ENCODE data around the gene LEAP2. TPM values are rescaled to one million over a fixed set of nuclear protein-coding genes. Genes with fewer than 3 reads are reported as not detected.
A peak's percentile ranks its signal among the peaks of the same experiment; 100 is the strongest.

The LEAP2 gene
- total RNA-seq (0.26 and 0.33 TPM in 2 replicates), polyA plus RNA-seq (0.30 and 0.50 TPM in 2 replicates), polyA minus RNA-seq (ENCODE audit: low replicate concordance) (not detected in 2 replicates)
- 0.24 and 0.29 TPM in 2 replicates for polyA plus RNA-seq (2012)

- H3K27ac ChIP-seq (ENCODE audit: insufficient read depth, low read length): no peak within 1 kb of the TSS
- no peaks in the 10 kb centered on the region for H3K79me2 ChIP-seq (ENCODE audit: control insufficient read depth, insufficient read depth, low read length)
- H3K27me3 ChIP-seq (ENCODE audit: control insufficient read depth, insufficient read depth, low read length): no peaks in the 10 kb centered on the region
- no peaks in the 10 kb centered on the region for H4K20me1 ChIP-seq (ENCODE audit: control insufficient read depth, extremely low read depth, insufficient read depth, low read length)
- H3K36me3 ChIP-seq (ENCODE audit: control insufficient read depth, insufficient read depth, low read length): peaks cover 10% of the 10 kb centered on the region
- no peak for TF ChIP-seq EZH2 (IDR thresholded peaks at IDR 0.05; ENCODE audit: low read length, missing control alignments)
- no peak for TF ChIP-seq CTCF (conservative IDR thresholded peaks at IDR 0.05 in 1 of 2, IDR thresholded peaks at IDR 0.05 in 1 of 2; ENCODE audit: low read depth in 1 of 2, low read length in 2 of 2)
- no peak within 1 kb of the TSS for H3K4me2 ChIP-seq (ENCODE audit: extremely low read depth, insufficient read depth, low read length)
- H3K4me3 ChIP-seq (replicated peaks in 1 of 4; ENCODE audit: control extremely low read depth in 1 of 4, insufficient read depth in 1 of 4, low read depth in 3 of 4, low read length in 4 of 4): no peak within 1 kb of the TSS
- peaks cover 5% of the 10 kb centered on the region for H3K4me1 ChIP-seq (ENCODE audit: control insufficient read depth, extremely low read depth, insufficient read depth, low read length)
- H3K9me3 ChIP-seq (ENCODE audit: control insufficient read depth, insufficient read depth, low read depth, low read length): no peaks in the 10 kb centered on the region
- H3K9ac ChIP-seq (ENCODE audit: insufficient read depth, low read length): no peak within 1 kb of the TSS
- H2AFZ ChIP-seq (ENCODE audit: low read length): no peak within 1 kb of the TSS
- DNase-seq (ENCODE audit: low read depth in 2 of 2): peak in 1 of 2 donors; percentile 45
Measured at GRCh38 chr5:132873119-132873929, at the start of gene LEAP2. Gene LEAP2 (plus strand): TSS chr5:132873668. CDS start chr5:132873695, 27 bp downstream.

GRCh38 chr5:132824426-132824825, 49.0 kb upstream of the LEAP2 start:
- Histone ChIP-seq H3K27ac (ENCODE audit: insufficient read depth, low read length) (no peak overlapping the region), H3K27me3 (ENCODE audit: control insufficient read depth, insufficient read depth, low read length) (no peaks in the 10 kb centered on the region), H3K36me3 (ENCODE audit: control insufficient read depth, insufficient read depth, low read length) (no peaks in the 10 kb centered on the region), H3K79me2 (ENCODE audit: control insufficient read depth, insufficient read depth, low read length) (no peaks in the 10 kb centered on the region), H3K4me1 (ENCODE audit: control insufficient read depth, extremely low read depth, insufficient read depth, low read length) (peaks cover 3% of the 10 kb centered on the region), H3K9ac (ENCODE audit: insufficient read depth, low read length) (no peak overlapping the region), H2AFZ (ENCODE audit: low read length) (no peak overlapping the region), H3K4me3 (replicated peaks in 1 of 4; ENCODE audit: control extremely low read depth in 1 of 4, insufficient read depth in 1 of 4, low read depth in 3 of 4, low read length in 4 of 4) (no peak overlapping the region), H4K20me1 (ENCODE audit: control insufficient read depth, extremely low read depth, insufficient read depth, low read length) (no peaks in the 10 kb centered on the region), H3K9me3 (ENCODE audit: control insufficient read depth, insufficient read depth, low read depth, low read length) (no peaks in the 10 kb centered on the region), H3K4me2 (ENCODE audit: extremely low read depth, insufficient read depth, low read length) (no peak overlapping the region)
- DNase-seq (ENCODE audit: low read depth in 2 of 2): no peak
- TF ChIP-seq EZH2 (IDR thresholded peaks at IDR 0.05; ENCODE audit: low read length, missing control alignments): no peak
- no peak for TF ChIP-seq CTCF (conservative IDR thresholded peaks at IDR 0.05 in 1 of 2, IDR thresholded peaks at IDR 0.05 in 1 of 2; ENCODE audit: low read depth in 1 of 2, low read length in 2 of 2)

GRCh38 chr5:132825033-132825833, 48.2 kb upstream of the LEAP2 start:
- H3K4me2 ChIP-seq (ENCODE audit: extremely low read depth, insufficient read depth, low read length): no peak overlapping the region
- H3K27ac ChIP-seq (ENCODE audit: insufficient read depth, low read length): no peak overlapping the region

More at GRCh38 chr5:132825033-132825833, 48.2 kb upstream of the LEAP2 start:
- DNase-seq (ENCODE audit: low read depth in 2 of 2): no peak
- Histone ChIP-seq H3K4me3 (replicated peaks in 1 of 4; ENCODE audit: control extremely low read depth in 1 of 4, insufficient read depth in 1 of 4, low read depth in 3 of 4, low read length in 4 of 4) (no peak overlapping the region), H2AFZ (ENCODE audit: low read length) (no peak overlapping the region), H3K79me2 (ENCODE audit: control insufficient read depth, insufficient read depth, low read length) (no peaks in the 10 kb centered on the region), H3K9ac (ENCODE audit: insufficient read depth, low read length) (no peak overlapping the region), H3K27me3 (ENCODE audit: control insufficient read depth, insufficient read depth, low read length) (no peaks in the 10 kb centered on the region), H3K36me3 (ENCODE audit: control insufficient read depth, insufficient read depth, low read length) (no peaks in the 10 kb centered on the region), H3K9me3 (ENCODE audit: control insufficient read depth, insufficient read depth, low read depth, low read length) (no peaks in the 10 kb centered on the region), H3K4me1 (ENCODE audit: control insufficient read depth, extremely low read depth, insufficient read depth, low read length) (peaks cover 5% of the 10 kb centered on the region), H4K20me1 (ENCODE audit: control insufficient read depth, extremely low read depth, insufficient read depth, low read length) (no peaks in the 10 kb centered on the region)
- TF ChIP-seq EZH2 (IDR thresholded peaks at IDR 0.05; ENCODE audit: low read length, missing control alignments) (no peak), CTCF (conservative IDR thresholded peaks at IDR 0.05 in 1 of 2, IDR thresholded peaks at IDR 0.05 in 1 of 2; ENCODE audit: low read depth in 1 of 2, low read length in 2 of 2) (no peak)
